H9 (cell line): ENCODE results near the gene MTHFD2. TPM values are rescaled to one million over a fixed set of nuclear protein-coding genes. Genes with fewer than 3 reads are reported as not detected.

Source experiments
- DNase-seq: peaks from one replicate; pipeline ENCODE4 v3.0.0-alpha.2; 2017
- H2AFZ ChIP-seq: one replicate; pipeline ENCODE4 v1.6.1; 2013; ENCODE audit warnings: mild to moderate bottlenecking, low read length, control low read depth, moderate library complexity
- H2AK5ac ChIP-seq: 2 replicates; pipeline ENCODE4 v1.6.1; 2013; ENCODE audit warnings: low read length, control low read depth, mixed read lengths; ENCODE audit not compliant: insufficient read length
- H2BK120ac ChIP-seq: one replicate; pipeline ENCODE4 v1.6.1; 2013; ENCODE audit warnings: low read depth, mild to moderate bottlenecking, low read length, control low read depth, inconsistent platforms; ENCODE audit not compliant: poor library complexity, severe bottlenecking
- H2BK12ac ChIP-seq: 2 replicates; pipeline ENCODE4 v1.6.1; 2013; ENCODE audit warnings: low read length, control low read depth, mixed read lengths, low read depth; ENCODE audit not compliant: insufficient read length
- H2BK15ac ChIP-seq: 2 replicates; pipeline ENCODE4 v1.6.1; 2013; ENCODE audit warnings: low read depth, low read length, control low read depth
- H2BK20ac ChIP-seq: one replicate; pipeline ENCODE4 v1.6.1; 2013; ENCODE audit warnings: low read depth, mild to moderate bottlenecking, low read length, control low read depth, inconsistent platforms; ENCODE audit not compliant: poor library complexity, severe bottlenecking
- H2BK5ac ChIP-seq: 2 replicates; pipeline ENCODE4 v1.6.1; 2013; ENCODE audit warnings: low read length, control low read depth, mixed read lengths; ENCODE audit not compliant: insufficient read length
- H3K14ac ChIP-seq: 2 replicates; pipeline ENCODE4 v1.6.1; 2013; ENCODE audit warnings: low read length, control low read depth; ENCODE audit not compliant: insufficient read depth
- H3K18ac ChIP-seq: 2 replicates; pipeline ENCODE4 v1.6.1; 2013; ENCODE audit warnings: low read depth, mild to moderate bottlenecking, mixed read lengths, low read length, control low read depth; ENCODE audit not compliant: insufficient read length
- H3K23ac ChIP-seq: 2 replicates; pipeline ENCODE4 v1.6.1; 2013; ENCODE audit warnings: low read length, control low read depth, mixed read lengths, low read depth; ENCODE audit not compliant: insufficient read length
- H3K23me2 ChIP-seq: 2 replicates; pipeline ENCODE4 v1.6.1; 2013; ENCODE audit warnings: low read depth, mild to moderate bottlenecking, mixed read lengths, low read length, control low read depth; ENCODE audit not compliant: insufficient read length, poor library complexity, severe bottlenecking
- H3K27ac ChIP-seq: 2 replicates; pipeline ENCODE4 v1.5.1; 2013; ENCODE audit warnings: low read length, control low read depth, mixed read lengths, low read depth; ENCODE audit not compliant: insufficient read length
- H3K27me3 ChIP-seq: 2 replicates; pipeline ENCODE4 v1.6.1; 2013; ENCODE audit warnings: low read length, control low read depth, inconsistent platforms; ENCODE audit not compliant: insufficient read depth
- H3K4ac ChIP-seq: 2 replicates; pipeline ENCODE4 v1.6.1; 2013; ENCODE audit warnings: low read depth, mild to moderate bottlenecking, control low read depth, inconsistent platforms, low read length, moderate library complexity
- H3K4me1 ChIP-seq: 2 replicates; pipeline ENCODE4 v1.6.1; 2013; ENCODE audit warnings: low read length, control low read depth, inconsistent platforms; ENCODE audit not compliant: insufficient read depth
- H3K4me2 ChIP-seq: 2 replicates; pipeline ENCODE4 v1.6.1; 2013; ENCODE audit warnings: low read length, control low read depth, mixed read lengths; ENCODE audit not compliant: insufficient read length, insufficient read depth
- H3K56ac ChIP-seq: 2 replicates; pipeline ENCODE4 v1.6.1; 2013; ENCODE audit warnings: low read depth, mild to moderate bottlenecking, mixed read lengths, low read length, control low read depth; ENCODE audit not compliant: insufficient read length
- H3K79me1 ChIP-seq: 2 replicates; pipeline ENCODE4 v1.6.1; 2013; ENCODE audit warnings: low read depth, mild to moderate bottlenecking, moderate library complexity, low read length, control low read depth, inconsistent platforms; ENCODE audit not compliant: insufficient read depth, poor library complexity, severe bottlenecking
- H3K79me2 ChIP-seq: 2 replicates; pipeline ENCODE4 v1.6.1; 2013; ENCODE audit warnings: low read length, control low read depth, inconsistent platforms; ENCODE audit not compliant: insufficient read depth
- H3K9ac ChIP-seq: 2 replicates; pipeline ENCODE4 v1.6.1; 2013; ENCODE audit warnings: low read length, control low read depth, mixed read lengths; ENCODE audit not compliant: insufficient read length; ENCODE audit errors: extremely low read depth
- H3K9me3 ChIP-seq: one replicate; pipeline ENCODE4 v1.6.1; 2013; ENCODE audit warnings: low read depth, low read length, inconsistent platforms; ENCODE audit not compliant: control insufficient read depth
- H3T11ph ChIP-seq: one replicate; pipeline ENCODE4 v1.6.1; 2013; ENCODE audit warnings: mild to moderate bottlenecking, low read length, control low read depth, inconsistent platforms
- H4K20me1 ChIP-seq: one replicate; pipeline ENCODE4 v1.6.1; 2013; ENCODE audit not compliant: control insufficient read depth, insufficient read length, insufficient read depth
- H4K5ac ChIP-seq: 2 replicates; pipeline ENCODE4 v1.6.1; 2013; ENCODE audit warnings: low read depth, mild to moderate bottlenecking, mixed read lengths, low read length, control low read depth; ENCODE audit not compliant: insufficient read length
- H4K8ac ChIP-seq: replicated peaks from 2 replicates; pipeline ENCODE4 v1.6.1; 2013; ENCODE audit warnings: low read length, control low read depth, mixed read lengths, low read depth; ENCODE audit not compliant: insufficient read length
- H4K91ac ChIP-seq: 2 replicates; pipeline ENCODE4 v1.6.1; 2013; ENCODE audit warnings: low read depth, mild to moderate bottlenecking, moderate library complexity, mixed read lengths, low read length, control low read depth; ENCODE audit not compliant: insufficient read length
- H3K27ac Mint-ChIP-seq, 3 experiments: 2 replicates in 2 of 3; 3 replicates in 1 of 3; pipeline ENCODE4 v1.8.0; 2020 to 2021; ENCODE audit warnings: mixed read lengths in 3 of 3, mild to moderate bottlenecking in 1 of 3, moderate library complexity in 1 of 3
- H3K27me3 Mint-ChIP-seq: 2 replicates; pipeline ENCODE4 v1.8.0; 2021; ENCODE audit warnings: low read depth, mild to moderate bottlenecking, moderate library complexity, mixed read lengths
- H3K36me3 Mint-ChIP-seq, 3 experiments: 2 replicates in 2 of 3; 3 replicates in 1 of 3; pipeline ENCODE4 v1.8.0; 2020 to 2021; ENCODE audit warnings: low read depth in 3 of 3, mixed read lengths in 3 of 3; ENCODE audit not compliant: insufficient read depth in 1 of 3
- H3K4me1 Mint-ChIP-seq, 2 experiments: 2 replicates each; pipeline ENCODE4 v1.8.0; 2020; ENCODE audit warnings: mixed read lengths in 2 of 2
- H3K4me3 Mint-ChIP-seq, 2 experiments: 2 replicates in 1 of 2; 3 replicates in 1 of 2; pipeline ENCODE4 v1.8.0; 2020 to 2021; ENCODE audit warnings: mild to moderate bottlenecking in 2 of 2, mixed read lengths in 2 of 2, moderate library complexity in 1 of 2
- H3K9me3 Mint-ChIP-seq, 2 experiments: 2 replicates in 1 of 2; 3 replicates in 1 of 2; pipeline ENCODE4 v1.8.0; 2020; ENCODE audit warnings: mild to moderate bottlenecking in 2 of 2, mixed read lengths in 2 of 2, moderate library complexity in 1 of 2
- WGBS: extraction: QIAGEN DNeasy Blood & Tissue Kit; methylation state at CpG from one replicate; pipeline ENCODE4 v1.1.7; 2013; ENCODE audit warnings: missing lambda C conversion rate, low lambda C conversion rate, mixed read lengths; ENCODE audit not compliant: insufficient read length; ENCODE audit errors: extremely low coverage; 5-methylcytosine and 5-hydroxymethylcytosine counted together
- total RNA-seq: library from RNA; stranded (reverse); gene quantifications from 2 replicates; pipeline ENCODE4 v1.2.1, GENCODE V29; 2021
- TF ChIP-seq, protein P1 (sequence below): fragments of 200-600 bp; sonication (generic); conservative IDR thresholded peaks from 3 replicates; pipeline ENCODE4 v1.8.0; 2021; ENCODE audit warnings: antibody characterized with exemption, mild to moderate bottlenecking

The MTHFD2 gene
- total RNA-seq, 1 experiment from 2014 or later, result 201 TPM

DNA sequence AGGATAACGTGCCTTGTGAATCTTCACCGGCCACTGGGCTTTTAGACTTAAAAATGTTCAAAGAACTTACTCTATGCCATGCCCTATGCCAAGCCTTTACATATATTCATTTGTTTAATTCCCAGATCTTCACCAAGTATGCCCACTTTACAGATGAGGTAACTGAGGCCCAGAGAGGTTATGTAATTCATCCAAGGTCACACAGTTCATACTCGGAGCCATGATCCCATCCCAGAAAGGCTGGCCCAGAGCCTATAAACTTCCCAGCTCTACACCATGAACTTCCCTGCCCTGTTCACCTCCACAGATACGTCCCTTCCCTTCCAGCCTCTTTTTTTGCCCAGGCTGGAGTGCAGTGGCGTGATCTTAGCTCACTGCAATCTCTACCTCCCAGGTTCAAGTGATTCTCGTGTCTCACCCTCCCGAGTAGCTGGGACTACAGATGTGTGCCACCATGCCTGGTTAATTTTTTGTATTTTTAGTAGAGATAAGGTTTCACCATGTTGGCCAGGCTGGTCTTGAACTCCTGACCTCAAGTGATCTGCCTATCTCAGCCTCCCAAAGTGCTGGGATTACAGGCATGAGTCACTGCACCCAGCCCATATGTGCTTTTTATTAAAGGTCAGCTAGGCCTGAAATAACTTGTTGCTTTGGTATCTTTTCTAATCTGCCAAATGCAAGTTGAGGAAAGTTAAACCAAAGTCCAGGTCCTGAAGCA is 44.1 kb downstream of the MTHFD2 start:
- H2BK12ac ChIP-seq, result no peak overlapping the region

More for the DNA sequence above, 44.1 kb downstream of the MTHFD2 start:
- H2BK5ac ChIP-seq, result no peak overlapping the region
- H3K23me2 ChIP-seq, result no peaks in the 10 kb centered on the region
- no peak overlapping the region for H4K5ac ChIP-seq
- H4K20me1 ChIP-seq, result no peaks in the 10 kb centered on the region
- H3K27ac ChIP-seq, result no peak overlapping the region
- H3K27me3 ChIP-seq, result no peaks in the 10 kb centered on the region
- no peaks in the 10 kb centered on the region for H3K9me3 ChIP-seq
- no peak overlapping the region for H3K27ac Mint-ChIP-seq
- no peaks in the 10 kb centered on the region; a peak in 1 of 7 replicates for H3K36me3 Mint-ChIP-seq
- H3K9me3 Mint-ChIP-seq, result no peaks in the 10 kb centered on the region
- H3K4ac ChIP-seq, result no peak overlapping the region
- H4K8ac ChIP-seq, result no peak overlapping the region
- no peak overlapping the region for H2BK120ac ChIP-seq
- no peak overlapping the region for H4K91ac ChIP-seq
- no CpG with 5 or more reads among the region's 7 CpGs for WGBS
- no peaks in the 10 kb centered on the region for H3K4me1 ChIP-seq
- no peak overlapping the region for H3K4me2 ChIP-seq
- H3K4me1 Mint-ChIP-seq, result no peaks in the 10 kb centered on the region
- TF ChIP-seq, protein P1, sequence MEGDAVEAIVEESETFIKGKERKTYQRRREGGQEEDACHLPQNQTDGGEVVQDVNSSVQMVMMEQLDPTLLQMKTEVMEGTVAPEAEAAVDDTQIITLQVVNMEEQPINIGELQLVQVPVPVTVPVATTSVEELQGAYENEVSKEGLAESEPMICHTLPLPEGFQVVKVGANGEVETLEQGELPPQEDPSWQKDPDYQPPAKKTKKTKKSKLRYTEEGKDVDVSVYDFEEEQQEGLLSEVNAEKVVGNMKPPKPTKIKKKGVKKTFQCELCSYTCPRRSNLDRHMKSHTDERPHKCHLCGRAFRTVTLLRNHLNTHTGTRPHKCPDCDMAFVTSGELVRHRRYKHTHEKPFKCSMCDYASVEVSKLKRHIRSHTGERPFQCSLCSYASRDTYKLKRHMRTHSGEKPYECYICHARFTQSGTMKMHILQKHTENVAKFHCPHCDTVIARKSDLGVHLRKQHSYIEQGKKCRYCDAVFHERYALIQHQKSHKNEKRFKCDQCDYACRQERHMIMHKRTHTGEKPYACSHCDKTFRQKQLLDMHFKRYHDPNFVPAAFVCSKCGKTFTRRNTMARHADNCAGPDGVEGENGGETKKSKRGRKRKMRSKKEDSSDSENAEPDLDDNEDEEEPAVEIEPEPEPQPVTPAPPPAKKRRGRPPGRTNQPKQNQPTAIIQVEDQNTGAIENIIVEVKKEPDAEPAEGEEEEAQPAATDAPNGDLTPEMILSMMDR, result no peak
- no peak overlapping the region for H3K56ac ChIP-seq
- H3K79me2 ChIP-seq, result no peaks in the 10 kb centered on the region
- no peak overlapping the region for H3K9ac ChIP-seq
- H2BK15ac ChIP-seq, result no peak overlapping the region
- H2AFZ ChIP-seq, result no peak overlapping the region
- H3K4me3 Mint-ChIP-seq, result no peak overlapping the region
- no peak overlapping the region for H3K23ac ChIP-seq
- H2BK20ac ChIP-seq, result no peak overlapping the region
- no peak for DNase-seq
- H3K14ac ChIP-seq, result no peak overlapping the region
- no peak overlapping the region for H3K18ac ChIP-seq
- no peak overlapping the region for H3T11ph ChIP-seq
- no peaks in the 10 kb centered on the region for H3K79me1 ChIP-seq
- H2AK5ac ChIP-seq, result no peak overlapping the region
- H3K27me3 Mint-ChIP-seq, result peaks cover 8% of the 10 kb centered on the region
